ENCODE measurements around the gene ACAD8. TPM values are rescaled to one million over a fixed set of nuclear protein-coding genes. Genes with fewer than 3 reads are reported as not detected.

The ACAD8 gene
- total RNA-seq, 1 experiment from 2014 or later: 34.8 TPM

DNA sequence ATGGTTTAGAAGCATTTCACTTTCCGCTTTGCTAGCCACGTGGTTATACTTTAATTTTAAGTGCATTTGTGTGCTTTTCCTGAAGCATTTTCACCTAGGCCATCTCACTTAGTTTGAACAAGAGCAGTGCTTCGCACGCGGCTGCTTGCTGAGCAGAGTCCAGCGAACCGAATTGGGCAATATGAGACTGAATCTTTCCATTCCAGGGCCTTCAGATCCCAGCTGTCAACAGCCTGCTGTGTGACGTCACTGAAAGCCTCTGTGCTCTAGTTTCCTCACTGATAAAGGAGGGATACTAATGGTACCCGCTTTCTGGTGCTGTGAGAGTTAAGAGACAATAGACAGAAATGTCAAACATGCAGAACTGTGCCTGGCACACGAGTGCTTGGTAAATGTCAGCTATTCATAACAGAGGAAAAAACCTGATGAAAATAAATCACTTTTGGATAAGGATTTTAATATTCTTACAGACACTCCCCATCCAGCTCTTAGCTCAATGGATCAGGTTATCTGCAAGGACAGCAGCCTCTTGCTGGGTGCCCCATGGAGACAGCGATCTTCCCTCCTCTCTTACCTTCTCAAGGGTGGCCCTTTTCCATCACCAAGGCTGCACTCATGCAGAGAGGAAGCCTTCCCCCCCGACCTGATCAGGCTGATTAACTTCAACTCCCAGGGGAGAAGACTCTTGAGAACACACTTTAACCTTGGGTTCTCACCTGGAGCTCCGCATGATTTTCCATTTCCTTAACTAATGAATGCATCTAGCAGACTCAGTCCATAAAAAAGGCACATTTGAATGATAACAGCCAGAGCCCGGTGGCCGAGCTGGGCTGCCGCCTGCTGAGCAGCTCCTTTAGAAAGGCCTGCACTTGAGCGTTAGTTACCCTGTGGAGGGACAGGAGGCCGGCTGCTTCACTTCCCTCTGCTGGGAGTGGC is 19.3 kb downstream of the ACAD8 start:
- POLR2A ChIA-PET (ENCODE audit: low non-redundant PET): no interaction called here
- H3K36me3 ChIP-seq (ENCODE audit: insufficient read depth, low read length, poor library complexity, severe bottlenecking): no peaks in the 10 kb centered on the region
- no peaks in the 10 kb centered on the region for H3K4me1 ChIP-seq (ENCODE audit: insufficient read depth, low read length, poor library complexity, severe bottlenecking)
- BruUV-seq (replicated peaks): no TSS peak
- DNase-seq (ENCODE audit: low spot score): no peak
- CTCF ChIA-PET: no interaction called here
- TF ChIP-seq EZH2 (IDR thresholded peaks at IDR 0.05; ENCODE audit: borderline replicate concordance, low read depth, low read length, poor library complexity, severe bottlenecking): no peak
- TF ChIP-seq, protein P1, sequence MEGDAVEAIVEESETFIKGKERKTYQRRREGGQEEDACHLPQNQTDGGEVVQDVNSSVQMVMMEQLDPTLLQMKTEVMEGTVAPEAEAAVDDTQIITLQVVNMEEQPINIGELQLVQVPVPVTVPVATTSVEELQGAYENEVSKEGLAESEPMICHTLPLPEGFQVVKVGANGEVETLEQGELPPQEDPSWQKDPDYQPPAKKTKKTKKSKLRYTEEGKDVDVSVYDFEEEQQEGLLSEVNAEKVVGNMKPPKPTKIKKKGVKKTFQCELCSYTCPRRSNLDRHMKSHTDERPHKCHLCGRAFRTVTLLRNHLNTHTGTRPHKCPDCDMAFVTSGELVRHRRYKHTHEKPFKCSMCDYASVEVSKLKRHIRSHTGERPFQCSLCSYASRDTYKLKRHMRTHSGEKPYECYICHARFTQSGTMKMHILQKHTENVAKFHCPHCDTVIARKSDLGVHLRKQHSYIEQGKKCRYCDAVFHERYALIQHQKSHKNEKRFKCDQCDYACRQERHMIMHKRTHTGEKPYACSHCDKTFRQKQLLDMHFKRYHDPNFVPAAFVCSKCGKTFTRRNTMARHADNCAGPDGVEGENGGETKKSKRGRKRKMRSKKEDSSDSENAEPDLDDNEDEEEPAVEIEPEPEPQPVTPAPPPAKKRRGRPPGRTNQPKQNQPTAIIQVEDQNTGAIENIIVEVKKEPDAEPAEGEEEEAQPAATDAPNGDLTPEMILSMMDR (conservative IDR thresholded peaks at IDR 0.05; ENCODE audit: low read depth, low read length): no peak
- peaks cover 58% of the 10 kb centered on the region for H3K27me3 ChIP-seq (replicated peaks; ENCODE audit: insufficient read depth, low read depth, low read length, poor library complexity)
- H3K9me3 ChIP-seq (ENCODE audit: low read depth, low read length, poor library complexity, severe bottlenecking): no peaks in the 10 kb centered on the region
- intact Hi-C loops (cut with micrococcal nuclease; ENCODE audit: unreplicated experiment): no loop called here
- H3K27ac ChIP-seq (ENCODE audit: low read depth, low read length, poor library complexity, severe bottlenecking): no peak overlapping the region
- no peak overlapping the region for H3K4me3 ChIP-seq (ENCODE audit: low read depth, low read length, poor library complexity, severe bottlenecking)

DNA sequence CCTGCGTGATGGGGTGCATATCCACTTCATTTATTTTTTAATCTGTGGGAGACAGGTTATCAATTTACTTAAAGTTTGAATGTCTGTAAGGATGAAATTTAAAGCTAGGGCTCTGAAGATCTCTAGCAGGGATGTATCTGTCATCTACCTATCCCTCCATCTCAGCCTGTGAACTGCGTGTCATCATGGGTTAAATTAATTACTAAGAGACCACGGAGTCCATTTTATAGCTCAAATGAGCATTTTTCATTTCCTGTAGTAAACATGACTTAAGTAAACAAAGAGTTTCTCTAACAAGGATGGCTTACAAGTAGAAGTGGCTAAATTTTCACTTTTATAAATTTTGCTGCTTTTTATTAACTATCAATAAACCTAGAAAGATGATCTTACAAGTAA is 19.9 kb downstream of the ACAD8 start:
- Histone ChIP-seq H3K27me3 (replicated peaks; ENCODE audit: insufficient read depth, low read depth, low read length, poor library complexity) (peaks cover 65% of the 10 kb centered on the region), H3K4me3 (ENCODE audit: low read depth, low read length, poor library complexity, severe bottlenecking) (no peak overlapping the region), H3K9me3 (ENCODE audit: low read depth, low read length, poor library complexity, severe bottlenecking) (no peaks in the 10 kb centered on the region), H3K36me3 (ENCODE audit: insufficient read depth, low read length, poor library complexity, severe bottlenecking) (no peaks in the 10 kb centered on the region), H3K27ac (ENCODE audit: low read depth, low read length, poor library complexity, severe bottlenecking) (no peak overlapping the region), H3K4me1 (ENCODE audit: insufficient read depth, low read length, poor library complexity, severe bottlenecking) (no peaks in the 10 kb centered on the region)
- TF ChIP-seq EZH2 (IDR thresholded peaks at IDR 0.05; ENCODE audit: borderline replicate concordance, low read depth, low read length, poor library complexity, severe bottlenecking): no peak
- TF ChIP-seq, protein P1 (conservative IDR thresholded peaks at IDR 0.05; ENCODE audit: low read depth, low read length): no peak
- intact Hi-C loops (cut with micrococcal nuclease; ENCODE audit: unreplicated experiment): no loop called here
- ChIA-PET CTCF (no interaction called here), POLR2A (ENCODE audit: low non-redundant PET) (no interaction called here)
- no TSS peak for BruUV-seq (replicated peaks)
- DNase-seq (ENCODE audit: low spot score): no peak

DNA sequence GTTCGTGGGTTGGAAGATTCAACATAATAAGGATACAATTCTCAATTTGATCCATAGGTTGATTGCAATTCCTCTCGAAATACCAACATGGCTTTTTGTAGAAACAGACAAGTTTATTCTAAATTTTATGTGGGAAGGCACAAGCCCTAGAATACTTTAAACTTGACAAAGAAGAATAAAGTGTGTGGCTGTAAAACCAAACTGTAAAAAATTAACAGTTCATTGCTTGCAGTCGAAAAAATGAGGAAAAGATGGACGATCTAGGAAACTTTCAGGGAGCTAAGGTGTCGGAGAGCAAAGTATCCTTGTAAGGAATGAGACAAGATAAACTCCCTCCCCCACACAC is 21.8 kb downstream of the ACAD8 start:
- no peaks in the 10 kb centered on the region for H3K9me3 ChIP-seq (ENCODE audit: low read depth, low read length, poor library complexity, severe bottlenecking)
- ChIA-PET POLR2A (ENCODE audit: low non-redundant PET) (interaction anchor here (0.6 kb wide), 1 partner anchor 12 kb away, joined by 3 read pairs; no protein-coding TSS in a partner anchor), CTCF (interaction anchor here (1.3 kb wide), 1 partner anchor 8 kb away, joined by 3 read pairs; no protein-coding TSS in a partner anchor)
- peaks cover 84% of the 10 kb centered on the region for H3K27me3 ChIP-seq (replicated peaks; ENCODE audit: insufficient read depth, low read depth, low read length, poor library complexity)
- H3K4me3 ChIP-seq (ENCODE audit: low read depth, low read length, poor library complexity, severe bottlenecking): no peak overlapping the region
- no peaks in the 10 kb centered on the region for H3K4me1 ChIP-seq (ENCODE audit: insufficient read depth, low read length, poor library complexity, severe bottlenecking)
- no TSS peak for BruUV-seq (replicated peaks)
- no peaks in the 10 kb centered on the region for H3K36me3 ChIP-seq (ENCODE audit: insufficient read depth, low read length, poor library complexity, severe bottlenecking)
- no peak for DNase-seq (ENCODE audit: low spot score)
- intact Hi-C loops (cut with micrococcal nuclease; ENCODE audit: unreplicated experiment): no loop called here
- H3K27ac ChIP-seq (ENCODE audit: low read depth, low read length, poor library complexity, severe bottlenecking): no peak overlapping the region
- TF ChIP-seq EZH2 (IDR thresholded peaks at IDR 0.05; ENCODE audit: borderline replicate concordance, low read depth, low read length, poor library complexity, severe bottlenecking): no peak
- TF ChIP-seq, protein P1 (conservative IDR thresholded peaks at IDR 0.05; ENCODE audit: low read depth, low read length): no peak

All from A673 (cell line).